IMR-90 (cell line): ENCODE data around the gene FADS1. TPM values are rescaled to one million over a fixed set of nuclear protein-coding genes. Genes with fewer than 3 reads are reported as not detected.

Experiments used
- ATAC-seq: fragments of 200-7000 bp; cut with Tn5 transposase; 2 replicates; pipeline ENCODE4 v1.9.1; 2020; ENCODE audit warnings: low read depth, mild to moderate bottlenecking, moderate library complexity
- Bru-seq: library from RNA; stranded (reverse); fragments of 400-500 nt; gene quantifications from one replicate; lab custom pipeline; 2021; lab: Mats Ljungman, UMichigan
- BruChase-seq, 2 experiments: library from RNA; stranded (reverse); fragments of 400-500 nt; gene quantifications; one replicate each; lab custom pipeline; 2021; lab: Mats Ljungman, UMichigan
- BruUV-seq: library from RNA; stranded (reverse); fragments of 400-500 nt; replicated peaks from 2 replicates; lab custom pipeline; 2021; lab: Mats Ljungman, UMichigan
- CTCF ChIA-PET: fragments of 300-600 bp; formaldehyde crosslinking; extraction: SDS; loops from one replicate; lab custom pipeline; 2021; ENCODE audit warnings: antibody characterized with exemption; lab: Yijun Ruan, JAX
- POLR2A ChIA-PET: fragments of 300-600 bp; sonication (Branson Sonifier 250); formaldehyde crosslinking; loops from one replicate; lab custom pipeline; 2022; ENCODE audit warnings: antibody characterized with exemption; ENCODE audit not compliant: unreplicated experiment; lab: Charles Lee
- DNase-seq: peaks from one replicate; pipeline ENCODE4 v3.0.0; 2013
- H2AFZ ChIP-seq: replicated peaks from 2 replicates; pipeline ENCODE3; 2013; ENCODE audit warnings: low read length, mild to moderate bottlenecking; ENCODE audit not compliant: poor library complexity
- H2AK5ac ChIP-seq: 2 replicates; pipeline ENCODE4 v1.6.1; 2013; ENCODE audit warnings: low read depth, low read length, inconsistent platforms
- H2AK9ac ChIP-seq: replicated peaks from 2 replicates; pipeline ENCODE3; 2013; ENCODE audit warnings: mild to moderate bottlenecking, low read depth, low read length, moderate library complexity; ENCODE audit not compliant: poor library complexity
- H2BK120ac ChIP-seq: 2 replicates; pipeline ENCODE4 v1.6.1; 2013; ENCODE audit warnings: low read depth, low read length, inconsistent platforms
- H2BK15ac ChIP-seq: 3 replicates; pipeline ENCODE4 v1.6.1; 2013; ENCODE audit warnings: low read depth, low read length, inconsistent platforms
- H2BK20ac ChIP-seq: 2 replicates; pipeline ENCODE4 v1.6.1; 2013; ENCODE audit warnings: low read depth, mild to moderate bottlenecking, inconsistent platforms, low read length, moderate library complexity
- H2BK5ac ChIP-seq: 2 replicates; pipeline ENCODE4 v1.6.1; 2013; ENCODE audit warnings: mild to moderate bottlenecking, low read depth, low read length, inconsistent platforms; ENCODE audit not compliant: poor library complexity, severe bottlenecking
- H3K14ac ChIP-seq: replicated peaks from 2 replicates; pipeline ENCODE4 v1.6.1; 2013; ENCODE audit warnings: low read depth, low read length, inconsistent platforms
- H3K18ac ChIP-seq: 2 replicates; pipeline ENCODE4 v1.6.1; 2013; ENCODE audit warnings: low read depth, low read length, control low read depth
- H3K23ac ChIP-seq: 2 replicates; pipeline ENCODE4 v1.6.1; 2013; ENCODE audit warnings: low read depth, low read length, inconsistent platforms
- H3K27ac ChIP-seq: 2 replicates; pipeline ENCODE4 v1.5.1; 2013; ENCODE audit warnings: mild to moderate bottlenecking, control low read depth, low read length; ENCODE audit not compliant: insufficient read depth
- H3K27me3 ChIP-seq: 2 replicates; pipeline ENCODE4 v1.6.1; 2013; ENCODE audit warnings: low read length; ENCODE audit not compliant: control insufficient read depth, insufficient read depth
- H3K36me3 ChIP-seq: 2 replicates; pipeline ENCODE4 v1.6.1; 2013; ENCODE audit warnings: low read length, mixed read lengths; ENCODE audit not compliant: control insufficient read depth, insufficient read depth
- H3K4ac ChIP-seq: 2 replicates; pipeline ENCODE4 v1.6.1; 2013; ENCODE audit warnings: low read depth, low read length, inconsistent platforms
- H3K4me1 ChIP-seq: 2 replicates; pipeline ENCODE4 v1.6.1; 2013; ENCODE audit warnings: low read length, mixed read lengths; ENCODE audit not compliant: control insufficient read depth, insufficient read depth
- H3K4me2 ChIP-seq: 2 replicates; pipeline ENCODE4 v1.6.1; 2013; ENCODE audit warnings: low read depth, mild to moderate bottlenecking, control low read depth, low read length, moderate library complexity
- H3K4me3 ChIP-seq: 2 replicates; pipeline ENCODE4 v1.5.1; 2013; ENCODE audit warnings: low read depth, mild to moderate bottlenecking, control low read depth, low read length, moderate library complexity; ENCODE audit not compliant: insufficient read depth
- H3K56ac ChIP-seq: 2 replicates; pipeline ENCODE4 v1.6.1; 2013; ENCODE audit warnings: low read length, inconsistent platforms; ENCODE audit not compliant: insufficient read depth; ENCODE audit errors: extremely low read depth
- H3K79me1 ChIP-seq, 2 experiments: 2 replicates each; pipeline ENCODE4 v1.6.1; 2013; ENCODE audit warnings: low read length in 2 of 2, inconsistent platforms in 1 of 2, low read depth in 1 of 2
- H3K9ac ChIP-seq: 2 replicates; pipeline ENCODE4 v1.6.1; 2013; ENCODE audit warnings: low read depth, low read length, control low read depth
- H3K9me1 ChIP-seq: 2 replicates; pipeline ENCODE4 v1.6.1; 2013; ENCODE audit warnings: low read length, inconsistent platforms; ENCODE audit not compliant: insufficient read depth
- H3K9me3 ChIP-seq: 2 replicates; pipeline ENCODE4 v1.6.1; 2013; ENCODE audit warnings: low read length; ENCODE audit not compliant: control insufficient read depth, insufficient read depth
- H4K20me1 ChIP-seq: 2 replicates; pipeline ENCODE4 v1.6.1; 2013; ENCODE audit warnings: low read length, inconsistent platforms; ENCODE audit not compliant: insufficient read depth
- H4K5ac ChIP-seq: 2 replicates; pipeline ENCODE4 v1.6.1; 2013; ENCODE audit warnings: mild to moderate bottlenecking, low read depth, low read length, control low read depth
- H4K8ac ChIP-seq, 2 experiments: 2 replicates each; pipeline ENCODE4 v1.6.1; 2013; ENCODE audit warnings: low read depth in 2 of 2, low read length in 2 of 2, control low read depth in 1 of 2, inconsistent platforms in 1 of 2
- H4K91ac ChIP-seq: 2 replicates; pipeline ENCODE4 v1.6.1; 2013; ENCODE audit warnings: low read depth, low read length, inconsistent platforms; ENCODE audit not compliant: insufficient read depth
- BHLHE40 ChIP-seq: fragments of 150-350 bp; IDR thresholded peaks from 2 replicates; pipeline ENCODE4 v1.6.1; 2016; ENCODE audit warnings: mild to moderate bottlenecking, low read depth, low read length
- CEBPB ChIP-seq: IDR thresholded peaks from 2 replicates; pipeline ENCODE4 v1.6.1; 2012; ENCODE audit warnings: low read depth, low read length, improper control_type of control experiment
- ELK1 ChIP-seq: fragments of 150-350 bp; IDR thresholded peaks from 2 replicates; pipeline ENCODE4 v1.6.1; 2016; ENCODE audit warnings: low read depth, mild to moderate bottlenecking, low read length, moderate library complexity, borderline replicate concordance
- FOS ChIP-seq: fragments of 150-350 bp; IDR thresholded peaks from 2 replicates; pipeline ENCODE4 v1.6.1; 2016; ENCODE audit warnings: low read depth, low read length
- MAFK ChIP-seq: IDR thresholded peaks from 2 replicates; pipeline ENCODE4 v1.6.1; 2012; ENCODE audit warnings: low read depth, low read length, improper control_type of control experiment
- MXI1 ChIP-seq: IDR thresholded peaks from 2 replicates; pipeline ENCODE4 v1.6.1; 2012; ENCODE audit warnings: low read depth, mild to moderate bottlenecking, low read length, moderate library complexity, borderline replicate concordance
- NFE2L2 ChIP-seq: fragments of 150-350 bp; IDR thresholded peaks from 2 replicates; pipeline ENCODE4 v1.6.1; 2016; ENCODE audit warnings: low read depth, mild to moderate bottlenecking, low read length
- POLR2A ChIP-seq: IDR thresholded peaks from 2 replicates; pipeline ENCODE4 v1.6.1; 2012; ENCODE audit warnings: mild to moderate bottlenecking, low read depth, low read length
- RAD21 ChIP-seq: IDR thresholded peaks from 2 replicates; pipeline ENCODE4 v1.6.1; 2012; ENCODE audit warnings: low read length, improper control_type of control experiment
- RCOR1 ChIP-seq: IDR thresholded peaks from 2 replicates; pipeline ENCODE4 v1.6.1; 2012; ENCODE audit warnings: mild to moderate bottlenecking, low read length, improper control_type of control experiment; ENCODE audit not compliant: insufficient replicate concordance
- RFX5 ChIP-seq: IDR thresholded peaks from 2 replicates; pipeline ENCODE4 v1.8.0; 2012; ENCODE audit warnings: low read depth, mild to moderate bottlenecking, low read length, moderate library complexity
- SMC3 ChIP-seq: fragments of 150-350 bp; IDR thresholded peaks from 2 replicates; pipeline ENCODE4 v1.6.1; 2016; ENCODE audit warnings: low read depth, mild to moderate bottlenecking, antibody characterized with exemption, low read length, moderate library complexity
- WGBS, 2 experiments: methylation state at CpG; one replicate each; pipeline versions ENCODE4 v1.1.5 to v1.1.7; 2013; ENCODE audit warnings: missing lambda C conversion rate in 2 of 2; ENCODE audit not compliant: insufficient read length in 1 of 2; ENCODE audit errors: extremely low coverage in 2 of 2; 5-methylcytosine and 5-hydroxymethylcytosine counted together
- dilution Hi-C: fragments of 300-500 bp; cut with HindIII; formaldehyde crosslinking; loops from one replicate; pipeline ENCODE4 v1.14.3; 2018; ENCODE audit warnings: low sequenced_read_pairs; ENCODE audit not compliant: unreplicated experiment
- in situ Hi-C: fragments of 300-500 bp; cut with MboI; formaldehyde crosslinking; loops from 3 replicates; pipeline ENCODE4 v1.14.3; 2019; ENCODE audit warnings: low sequenced_read_pairs, inconsistent platforms, mixed read lengths
- intact Hi-C: fragments of 100-400 bp; cut with micrococcal nuclease; formaldehyde crosslinking; loops from 2 replicates; pipeline ENCODE4 v1.10.0; 2022
- long read RNA-seq: library from polyadenylated mRNA; unstranded; transcript quantifications from one replicate; pipeline ENCODE4 v2.0.0, GENCODE V29; 2021; ENCODE audit not compliant: unreplicated experiment
- polyA plus RNA-seq, 3 experiments: library from polyadenylated mRNA; depleted of rRNA; stranded (reverse); fragments of >200 nt; gene quantifications; 2 replicates each; pipeline ENCODE4 v1.2.3, GENCODE V29; 2012; ENCODE audit warnings: low replicate concordance in 1 of 3
- total RNA-seq: library from RNA; depleted of rRNA; stranded (reverse); fragments of >200 nt; gene quantifications from 2 replicates; pipeline ENCODE4 v1.2.3, GENCODE V29; 2012; rRNA removed
- TF ChIP-seq, protein P1 (sequence below): fragments of 150-350 bp; IDR thresholded peaks from 2 replicates; pipeline ENCODE4 v1.6.1; 2017; ENCODE audit warnings: mild to moderate bottlenecking, antibody characterized with exemption, low read length, low read depth

The FADS1 gene
- total RNA-seq (16.3 and 16.9 TPM in 2 replicates), polyA plus RNA-seq (2012; rRNA removed) (17.6 and 18.4 TPM in 2 replicates), Bru-seq, nascent RNA (percentile 67 among the genes with signal in this experiment), BruChase-seq, experiment 1, labeled RNA remaining after a 6-hour chase (percentile 84 among the genes with signal in this experiment), BruChase-seq, experiment 2, labeled RNA remaining after a 2-hour chase (percentile 83 among the genes with signal in this experiment)
- polyA plus RNA-seq (2012; cell fraction: cytosol; rRNA removed), result 15.8 and 19.2 TPM in 2 replicates
- 29.9 and 31.1 TPM in 2 replicates for polyA plus RNA-seq (2012; cell fraction: nucleus; rRNA removed; ENCODE audit: low replicate concordance)
- long read RNA-seq, full-length matches to known transcripts, result 51 of 80 reads
- long read RNA-seq, partial matches to known transcripts, result 13 of 80 reads
- long read RNA-seq, other reads (novel, unspliced or antisense), result 16 of 80 reads

- H2BK20ac ChIP-seq, result peak within 1 kb of the TSS; percentile 17; the same call in 1 of the 2 replicates
- H3K36me3 ChIP-seq, result peaks cover 12% of the 10 kb centered on the region
- H3K18ac ChIP-seq, result peak within 1 kb of the TSS; percentile 76
- peak within 1 kb of the TSS; percentile 93 for H4K5ac ChIP-seq
- peak within 1 kb of the TSS; percentile 85 for H3K23ac ChIP-seq
- H4K8ac ChIP-seq, result peak within 1 kb of the TSS; percentile 72 to 95
- H3K27me3 ChIP-seq, result no peaks in the 10 kb centered on the region
- ChIA-PET POLR2A (no interaction called here), CTCF (interaction anchor here (1.1 to 1.5 kb wide), 2 partner anchors 11 to 20 kb away, joined by 3 to 4 read pairs; partner anchors contain the start of gene FADS2)
- H2BK120ac ChIP-seq, result peak within 1 kb of the TSS; percentile 67
- peaks cover 5% of the 10 kb centered on the region; the same call in 1 of the 2 replicates for H3K4me1 ChIP-seq
- ATAC-seq (peak; percentile 70), DNase-seq (peak; percentile 92)
- H3K4ac ChIP-seq, result peak within 1 kb of the TSS; percentile 96
- 0% methylated on average over 45 of the region's 73 CpGs; no CpG with 5 or more reads in 1 of the 2 experiments for WGBS, 2 experiments
- intact Hi-C loops (no loop called here), in situ Hi-C loops (no loop called here), dilution Hi-C loops (no loop called here)
- H2BK5ac ChIP-seq, result peak within 1 kb of the TSS; percentile 82
- H4K20me1 ChIP-seq, result no peaks in the 10 kb centered on the region; the same call in 1 of the 2 replicates
- no peaks in the 10 kb centered on the region for H3K9me3 ChIP-seq
- H3K4me3 ChIP-seq, result peak within 1 kb of the TSS; percentile 86
- no TSS peak for BruUV-seq
- peak within 1 kb of the TSS; percentile 81; the same call in 1 of the 2 replicates for H3K56ac ChIP-seq
- H3K27ac ChIP-seq, result peak within 1 kb of the TSS; percentile 92
- peaks cover 14% of the 10 kb centered on the region for H3K9me1 ChIP-seq
- H2AFZ ChIP-seq, result peak within 1 kb of the TSS; percentile 95
- peak within 1 kb of the TSS; percentile 97 for H2AK9ac ChIP-seq
- peak within 1 kb of the TSS; percentile 98 for H3K4me2 ChIP-seq
- peak within 1 kb of the TSS; percentile 89 for H4K91ac ChIP-seq
- H2BK15ac ChIP-seq, result peak within 1 kb of the TSS; percentile 29; the same call in 1 of the 3 replicates
- peaks cover 7 to 39% of the 10 kb centered on the region in 2 experiments; a peak in 3 of 4 replicates for H3K79me1 ChIP-seq
- H2AK5ac ChIP-seq, result peak within 1 kb of the TSS; percentile 94
- peak within 1 kb of the TSS; percentile 95 for H3K14ac ChIP-seq
- peak within 1 kb of the TSS; percentile 84 for H3K9ac ChIP-seq
- TF ChIP-seq NFE2L2 (no peak), POLR2A (0 out of 2 replicates have a peak, but pooled peaks have one; percentile 15), MAFK (no peak), RFX5 (no peak), FOS (no peak), RAD21 (peak; percentile 40), SMC3 (peak; percentile 42), CEBPB (peak; percentile 98), RCOR1 (peak; percentile 2), BHLHE40 (no peak), ELK1 (no peak), MXI1 (peak; percentile 49; the same call in 1 of the 2 replicates)
- TF ChIP-seq, protein P1, sequence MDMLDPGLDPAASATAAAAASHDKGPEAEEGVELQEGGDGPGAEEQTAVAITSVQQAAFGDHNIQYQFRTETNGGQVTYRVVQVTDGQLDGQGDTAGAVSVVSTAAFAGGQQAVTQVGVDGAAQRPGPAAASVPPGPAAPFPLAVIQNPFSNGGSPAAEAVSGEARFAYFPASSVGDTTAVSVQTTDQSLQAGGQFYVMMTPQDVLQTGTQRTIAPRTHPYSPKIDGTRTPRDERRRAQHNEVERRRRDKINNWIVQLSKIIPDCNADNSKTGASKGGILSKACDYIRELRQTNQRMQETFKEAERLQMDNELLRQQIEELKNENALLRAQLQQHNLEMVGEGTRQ, result peak; percentile 43; the same call in 1 of the 2 replicates
These were observed at the start of gene FADS1 for GRCh38 chr11:61816736-61817455. Gene FADS1, minus strand, starts transcription at chr11:61817003. Its CDS starts 74 bp downstream, at chr11:61816929.
